Right atrium auricular region (tissue), 2 donors: ENCODE measurements around the gene ASCC3. TPM values are rescaled to one million over a fixed set of nuclear protein-coding genes. Genes with fewer than 3 reads are reported as not detected.

Experiments used
- DNase-seq: peaks from one replicate; pipeline ENCODE4 v3.0.0-alpha.2; 2019; ENCODE audit warnings: low spot score
- H3K27ac ChIP-seq, 2 donors: fragments of 200-600 bp; sonication (generic); 1 replicate in 1 of 2; 2 replicates in 1 of 2; pipeline ENCODE4 v1.5.1; 2016 to 2019
- H3K27me3 ChIP-seq, 2 donors: fragments of 200-600 bp; sonication (generic); one replicate each; pipeline versions ENCODE4 v1.5.1 to v1.6.0; 2017 to 2019
- H3K36me3 ChIP-seq: fragments of 200-600 bp; sonication (generic); one replicate; pipeline ENCODE4 v1.5.1; 2016
- H3K4me1 ChIP-seq, 2 donors: fragments of 200-600 bp; sonication (generic); one replicate each; pipeline versions ENCODE4 v1.5.1 to v1.6.0; 2017 to 2019
- H3K4me3 ChIP-seq, 2 donors: fragments of 200-600 bp; sonication (generic); 1 replicate in 1 of 2; 2 replicates in 1 of 2; pipeline ENCODE4 v1.5.1; 2017 to 2019; ENCODE audit warnings: mild to moderate bottlenecking in 1 of 2, moderate library complexity in 1 of 2
- H3K9me3 ChIP-seq, 2 donors: fragments of 200-600 bp; sonication (generic); one replicate each; pipeline ENCODE4 v1.5.1; 2019
- CTCF ChIP-seq, 2 donors: fragments of 200-600 bp; sonication (generic); IDR thresholded peaks; one replicate each; pipeline ENCODE4 v1.5.1; 2019; ENCODE audit warnings: antibody characterized with exemption in 2 of 2
- total RNA-seq, 2 donors: library from RNA; depleted of rRNA; stranded (reverse); fragments of >200 nt; gene quantifications; one replicate each; pipeline ENCODE4 v1.1.0, GENCODE V29; 2016

Gene ASCC3
- total RNA-seq, 2 donors from 2014 or later: 18.7 to 20.0 TPM

GRCh38 chr6:100488244-100488643 is 392.9 kb downstream of the ASCC3 start:
- Histone ChIP-seq H3K4me1 (no peaks in the 10 kb centered on the region), H3K27me3 (no peaks in the 10 kb centered on the region), H3K36me3 (no peaks in the 10 kb centered on the region), H3K27ac (no peak overlapping the region), H3K4me3 (no peak overlapping the region), H3K9me3 (no peaks in the 10 kb centered on the region)
- DNase-seq: no peak
- TF ChIP-seq CTCF (IDR thresholded peaks at IDR 0.05): no peak

- Histone ChIP-seq H3K36me3 (no peaks in the 10 kb centered on the region), H3K4me3 (no peak overlapping the region), H3K9me3 (no peaks in the 10 kb centered on the region), H3K27ac (no peak overlapping the region), H3K27me3 (no peaks in the 10 kb centered on the region), H3K4me1 (no peaks in the 10 kb centered on the region)
- TF ChIP-seq CTCF (IDR thresholded peaks at IDR 0.05): no peak
- DNase-seq: no peak
Measured at GRCh38 chr6:100487638-100488037, 393.5 kb downstream of the ASCC3 start.

- Histone ChIP-seq H3K36me3 (no peaks in the 10 kb centered on the region), H3K9me3 (no peaks in the 10 kb centered on the region), H3K4me1 (no peaks in the 10 kb centered on the region), H3K27ac (no peak overlapping the region), H3K27me3 (no peaks in the 10 kb centered on the region), H3K4me3 (no peak overlapping the region)
- DNase-seq: no peak
- TF ChIP-seq CTCF (IDR thresholded peaks at IDR 0.05): no peak
Measured at GRCh38 chr6:100485268-100485667, 395.9 kb downstream of the ASCC3 start.

- Histone ChIP-seq H3K27me3 (no peaks in the 10 kb centered on the region), H3K4me3 (no peak overlapping the region), H3K36me3 (no peaks in the 10 kb centered on the region), H3K9me3 (no peaks in the 10 kb centered on the region), H3K4me1 (no peaks in the 10 kb centered on the region), H3K27ac (no peak overlapping the region)
- no peak for TF ChIP-seq CTCF (IDR thresholded peaks at IDR 0.05)
- no peak for DNase-seq
Measured at GRCh38 chr6:100484474-100484873, 396.7 kb downstream of the ASCC3 start.

GRCh38 chr6:100482698-100483097 is 398.4 kb downstream of the ASCC3 start:
- H3K4me1 ChIP-seq: no peaks in the 10 kb centered on the region
- no peak for TF ChIP-seq CTCF (IDR thresholded peaks at IDR 0.05)
- no peak overlapping the region for H3K27ac ChIP-seq
- DNase-seq: no peak
- H3K27me3 ChIP-seq: no peaks in the 10 kb centered on the region
- no peak overlapping the region for H3K4me3 ChIP-seq
- H3K36me3 ChIP-seq: no peaks in the 10 kb centered on the region
- no peaks in the 10 kb centered on the region for H3K9me3 ChIP-seq

GRCh38 chr6:100479179-100480035 is 401.7 kb downstream of the ASCC3 start:
- no peak overlapping the region for H3K27ac ChIP-seq
- no peaks in the 10 kb centered on the region for H3K9me3 ChIP-seq
- no peak overlapping the region for H3K4me3 ChIP-seq
- TF ChIP-seq CTCF (IDR thresholded peaks at IDR 0.05): peak; percentile 29 to 75
- H3K4me1 ChIP-seq: no peaks in the 10 kb centered on the region
- no peaks in the 10 kb centered on the region for H3K27me3 ChIP-seq
- DNase-seq: no peak
- no peaks in the 10 kb centered on the region for H3K36me3 ChIP-seq
